ENCODE measurements around the gene SPNS2. TPM values are rescaled to one million over a fixed set of nuclear protein-coding genes. Genes with fewer than 3 reads are reported as not detected.

The SPNS2 gene
- total and polyA plus RNA-seq, 4 donors = 17.7 to 67.3 (median 41.5) TPM

DNA sequence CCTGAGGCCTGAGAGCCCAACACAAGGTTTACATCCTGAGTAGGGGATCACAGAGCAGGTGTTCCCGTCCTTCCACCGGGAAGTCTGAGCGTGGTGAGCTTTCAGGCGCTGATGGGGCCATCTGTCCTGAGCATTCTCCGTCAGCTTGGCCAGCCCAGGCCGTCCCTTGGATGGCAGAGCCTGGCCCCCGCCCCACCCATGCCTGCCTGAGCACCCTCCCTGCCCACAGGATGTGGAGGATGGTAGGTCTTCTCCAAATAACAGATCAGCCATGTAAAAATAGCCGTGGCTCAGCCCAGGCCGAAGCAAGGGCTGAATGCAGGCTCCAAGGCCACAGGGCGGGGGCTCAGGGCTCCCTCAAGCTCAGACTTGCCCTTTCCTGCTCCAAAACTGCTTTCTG, 20.2 kb downstream of the SPNS2 start:
- Histone ChIP-seq H3K27ac (ENCODE audit: low read depth, low read length) (peak overlapping the region; percentile 78), H3K36me3 (ENCODE audit: control insufficient read depth, insufficient read depth, low read length) (peaks cover 38% of the 10 kb centered on the region), H3K4me3 (ENCODE audit: low read depth, low read length) (no peak overlapping the region), H3K27me3 (ENCODE audit: control insufficient read depth, insufficient read depth, low read length) (no peaks in the 10 kb centered on the region), H3K4me1 (ENCODE audit: control insufficient read depth, insufficient read depth, low read length) (peaks cover 37% of the 10 kb centered on the region), H3K9me3 (ENCODE audit: control insufficient read depth, insufficient read depth, low read length) (no peaks in the 10 kb centered on the region)
- no peak for DNase-seq (ENCODE audit: low read depth in 4 of 6, low spot score in 6 of 6)
- WGBS (ENCODE audit: insufficient coverage) = 85% methylated on average over 10 of the region's 10 CpGs

DNA sequence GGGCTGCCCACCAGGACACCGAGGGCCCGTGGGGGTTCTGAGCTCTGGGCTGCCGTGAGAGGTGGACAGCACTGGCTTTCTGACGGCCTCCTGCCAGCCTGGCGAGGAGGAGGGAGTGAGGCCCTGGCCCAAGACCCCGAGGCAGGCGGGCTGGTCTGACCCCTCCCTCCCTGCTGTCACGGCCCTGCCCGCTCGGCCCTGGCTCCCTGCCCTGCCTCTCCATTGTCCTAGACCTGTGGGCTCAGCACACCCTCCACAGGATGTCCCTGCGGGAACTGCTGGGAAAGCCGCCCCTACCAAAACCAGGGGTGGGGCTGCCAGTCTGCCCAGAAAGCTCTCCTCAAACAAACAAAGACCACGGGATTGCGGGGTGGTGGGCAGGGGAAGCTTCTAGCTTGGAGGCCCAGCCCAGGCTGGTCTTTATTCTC, 20.7 kb downstream of the SPNS2 start:
- H3K4me3 ChIP-seq (ENCODE audit: low read depth, low read length) = no peak overlapping the region
- no peaks in the 10 kb centered on the region for H3K27me3 ChIP-seq (ENCODE audit: control insufficient read depth, insufficient read depth, low read length)
- H3K36me3 ChIP-seq (ENCODE audit: control insufficient read depth, insufficient read depth, low read length) = peaks cover 34% of the 10 kb centered on the region
- H3K9me3 ChIP-seq (ENCODE audit: control insufficient read depth, insufficient read depth, low read length) = no peaks in the 10 kb centered on the region
- 33% methylated on average over 12 of the region's 14 CpGs for WGBS (ENCODE audit: insufficient coverage)
- DNase-seq (ENCODE audit: low read depth in 4 of 6, low spot score in 6 of 6) = peak in 1 of 6 donors; percentile 42
- peaks cover 37% of the 10 kb centered on the region for H3K4me1 ChIP-seq (ENCODE audit: control insufficient read depth, insufficient read depth, low read length)
- peak overlapping the region; percentile 78 for H3K27ac ChIP-seq (ENCODE audit: low read depth, low read length)

- no peaks in the 10 kb centered on the region for H3K27me3 ChIP-seq (ENCODE audit: control insufficient read depth, insufficient read depth, low read length)
- peaks cover 36% of the 10 kb centered on the region for H3K36me3 ChIP-seq (ENCODE audit: control insufficient read depth, insufficient read depth, low read length)
- no peak overlapping the region for H3K4me3 ChIP-seq (ENCODE audit: low read depth, low read length)
- H3K4me1 ChIP-seq (ENCODE audit: control insufficient read depth, insufficient read depth, low read length) = peaks cover 37% of the 10 kb centered on the region
- no peak for DNase-seq (ENCODE audit: low read depth in 4 of 6, low spot score in 6 of 6)
- WGBS (ENCODE audit: insufficient coverage) = 79% methylated on average over 13 of the region's 19 CpGs
- H3K9me3 ChIP-seq (ENCODE audit: control insufficient read depth, insufficient read depth, low read length) = no peaks in the 10 kb centered on the region
- peak overlapping the region; percentile 78 for H3K27ac ChIP-seq (ENCODE audit: low read depth, low read length)
Measured at GRCh38 chr17:4520060-4520893, 21.6 kb downstream of the SPNS2 start.

- WGBS (ENCODE audit: insufficient coverage) = 93% methylated on average over 4 of the region's 8 CpGs
- Histone ChIP-seq H3K36me3 (ENCODE audit: control insufficient read depth, insufficient read depth, low read length) (peaks cover 35% of the 10 kb centered on the region), H3K27me3 (ENCODE audit: control insufficient read depth, insufficient read depth, low read length) (no peaks in the 10 kb centered on the region), H3K4me3 (ENCODE audit: low read depth, low read length) (no peak overlapping the region), H3K9me3 (ENCODE audit: control insufficient read depth, insufficient read depth, low read length) (no peaks in the 10 kb centered on the region), H3K27ac (ENCODE audit: low read depth, low read length) (no peak overlapping the region), H3K4me1 (ENCODE audit: control insufficient read depth, insufficient read depth, low read length) (peaks cover 37% of the 10 kb centered on the region)
- no peak for DNase-seq (ENCODE audit: low read depth in 4 of 6, low spot score in 6 of 6)
Measured at GRCh38 chr17:4520894-4521600, 22.4 kb downstream of the SPNS2 start.

GRCh38 chr17:4522661-4523060, 24.0 kb downstream of the SPNS2 start:
- Histone ChIP-seq H3K9me3 (ENCODE audit: control insufficient read depth, insufficient read depth, low read length) (no peaks in the 10 kb centered on the region), H3K27me3 (ENCODE audit: control insufficient read depth, insufficient read depth, low read length) (no peaks in the 10 kb centered on the region), H3K4me1 (ENCODE audit: control insufficient read depth, insufficient read depth, low read length) (peaks cover 43% of the 10 kb centered on the region), H3K36me3 (ENCODE audit: control insufficient read depth, insufficient read depth, low read length) (peaks cover 35% of the 10 kb centered on the region), H3K27ac (ENCODE audit: low read depth, low read length) (no peak overlapping the region), H3K4me3 (ENCODE audit: low read depth, low read length) (no peak overlapping the region)
- DNase-seq (ENCODE audit: low read depth in 4 of 6, low spot score in 6 of 6) = no peak
- 66% methylated on average over 6 of the region's 6 CpGs for WGBS (ENCODE audit: insufficient coverage)

DNA sequence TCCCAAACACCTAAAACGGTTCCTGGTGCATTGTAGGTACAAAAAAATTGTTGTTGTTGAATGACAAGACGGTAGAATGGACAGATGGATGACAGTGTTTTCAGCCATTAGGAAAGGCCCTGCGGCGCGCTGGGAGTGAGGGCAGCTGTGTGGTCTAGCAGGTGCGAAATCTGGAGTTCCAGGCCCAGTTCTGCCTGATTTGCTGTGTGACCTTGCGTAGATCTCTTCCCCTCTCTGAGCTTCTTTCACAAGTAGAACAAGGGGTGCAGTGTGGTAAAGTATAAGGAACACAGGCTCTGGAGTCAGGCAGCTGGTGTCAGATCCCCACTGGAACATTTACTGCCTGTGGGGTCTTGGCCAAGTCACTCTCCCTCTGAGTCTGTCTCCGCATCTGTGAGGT, 25.3 kb downstream of the SPNS2 start:
- Histone ChIP-seq H3K27me3 (ENCODE audit: control insufficient read depth, insufficient read depth, low read length) (no peaks in the 10 kb centered on the region), H3K9me3 (ENCODE audit: control insufficient read depth, insufficient read depth, low read length) (no peaks in the 10 kb centered on the region), H3K27ac (ENCODE audit: low read depth, low read length) (no peak overlapping the region), H3K4me1 (ENCODE audit: control insufficient read depth, insufficient read depth, low read length) (peaks cover 40% of the 10 kb centered on the region), H3K4me3 (ENCODE audit: low read depth, low read length) (no peak overlapping the region), H3K36me3 (ENCODE audit: control insufficient read depth, insufficient read depth, low read length) (peaks cover 36% of the 10 kb centered on the region)
- DNase-seq (ENCODE audit: low read depth in 4 of 6, low spot score in 6 of 6) = no peak
- 67% methylated on average over 6 of the region's 8 CpGs for WGBS (ENCODE audit: insufficient coverage)

- 92% methylated on average over 9 of the region's 11 CpGs for WGBS (ENCODE audit: insufficient coverage)
- DNase-seq (ENCODE audit: low read depth in 4 of 6, low spot score in 6 of 6) = no peak
- no peaks in the 10 kb centered on the region for H3K9me3 ChIP-seq (ENCODE audit: control insufficient read depth, insufficient read depth, low read length)
- H3K4me3 ChIP-seq (ENCODE audit: low read depth, low read length) = no peak overlapping the region
- H3K27ac ChIP-seq (ENCODE audit: low read depth, low read length) = no peak overlapping the region
- H3K4me1 ChIP-seq (ENCODE audit: control insufficient read depth, insufficient read depth, low read length) = peaks cover 36% of the 10 kb centered on the region
- H3K36me3 ChIP-seq (ENCODE audit: control insufficient read depth, insufficient read depth, low read length) = peaks cover 36% of the 10 kb centered on the region
- H3K27me3 ChIP-seq (ENCODE audit: control insufficient read depth, insufficient read depth, low read length) = no peaks in the 10 kb centered on the region
Measured at GRCh38 chr17:4525691-4526397, 27.2 kb downstream of the SPNS2 start.

DNA sequence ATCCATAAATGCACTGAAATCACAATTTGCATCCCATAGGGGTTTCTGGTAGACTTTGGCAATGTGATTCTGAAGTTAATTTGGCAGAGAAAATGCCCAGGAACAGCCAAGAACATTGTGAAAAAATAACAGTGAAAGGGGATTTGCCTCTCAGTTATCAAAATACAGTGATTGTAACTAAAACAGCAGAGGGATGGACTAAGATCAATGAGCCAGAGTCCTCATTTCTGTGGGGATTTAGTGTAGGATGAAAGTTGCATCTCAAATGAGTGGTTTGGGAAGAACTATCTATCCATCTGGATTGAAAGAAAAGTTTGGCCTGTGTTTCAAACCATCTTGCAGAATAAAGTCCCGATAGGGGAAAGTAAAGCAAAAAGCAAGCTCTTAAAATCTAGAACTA, 28.5 kb downstream of the SPNS2 start:
- H3K4me3 ChIP-seq (ENCODE audit: low read depth, low read length) = no peak overlapping the region
- DNase-seq (ENCODE audit: low read depth in 4 of 6, low spot score in 6 of 6) = peak in 2 of 6 donors; percentile 51 to 84
- H3K27ac ChIP-seq (ENCODE audit: low read depth, low read length) = peak overlapping the region; percentile 6

GRCh38 chr17:4527566-4528125, 29.0 kb downstream of the SPNS2 start:
- H3K4me3 ChIP-seq (ENCODE audit: low read depth, low read length) = no peak overlapping the region
- no peaks in the 10 kb centered on the region for H3K9me3 ChIP-seq (ENCODE audit: control insufficient read depth, insufficient read depth, low read length)
- peak overlapping the region; percentile 6 for H3K27ac ChIP-seq (ENCODE audit: low read depth, low read length)
- WGBS (ENCODE audit: insufficient coverage) = 50% methylated on average over 3 of the region's 12 CpGs
- H3K4me1 ChIP-seq (ENCODE audit: control insufficient read depth, insufficient read depth, low read length) = peaks cover 38% of the 10 kb centered on the region
- DNase-seq (ENCODE audit: low read depth in 4 of 6, low spot score in 6 of 6) = peak in 2 of 6 donors; percentile 69 to 70
- H3K36me3 ChIP-seq (ENCODE audit: control insufficient read depth, insufficient read depth, low read length) = peaks cover 48% of the 10 kb centered on the region
- no peaks in the 10 kb centered on the region for H3K27me3 ChIP-seq (ENCODE audit: control insufficient read depth, insufficient read depth, low read length)

More for the DNA sequence above, 28.5 kb downstream of the SPNS2 start:
- peaks cover 48% of the 10 kb centered on the region for H3K36me3 ChIP-seq (ENCODE audit: control insufficient read depth, insufficient read depth, low read length)
- H3K27me3 ChIP-seq (ENCODE audit: control insufficient read depth, insufficient read depth, low read length) = no peaks in the 10 kb centered on the region
- no CpG with 5 or more reads among the region's 1 CpG for WGBS (ENCODE audit: insufficient coverage)
- H3K4me1 ChIP-seq (ENCODE audit: control insufficient read depth, insufficient read depth, low read length) = peaks cover 40% of the 10 kb centered on the region
- no peaks in the 10 kb centered on the region for H3K9me3 ChIP-seq (ENCODE audit: control insufficient read depth, insufficient read depth, low read length)
